ENCODE results near the gene MAP7.

Gene MAP7

DNA sequence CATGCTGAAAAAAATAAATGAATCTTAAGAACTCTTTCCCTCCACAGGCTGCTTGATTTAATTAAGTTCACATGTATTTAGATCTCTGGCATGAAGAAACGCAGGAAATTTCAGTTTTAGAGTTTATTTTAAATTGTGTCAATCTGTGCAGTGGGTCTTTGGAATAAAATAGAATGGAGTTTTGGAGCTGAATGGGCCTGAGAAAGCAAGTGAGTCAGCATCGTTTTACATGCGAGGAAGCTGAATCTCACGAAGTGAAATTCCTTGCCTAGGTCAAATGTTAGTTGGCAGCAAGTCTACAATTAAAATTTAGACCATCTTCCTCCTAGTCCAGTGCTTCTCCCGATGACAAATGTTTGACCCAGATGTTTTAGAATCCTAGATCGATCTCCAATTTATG, 22.4 kb downstream of the MAP7 start:
- DNase-seq = no peak

- no peak for DNase-seq
Measured at GRCh38 chr6:136526937-136527336, 23.3 kb downstream of the MAP7 start.

GRCh38 chr6:136526196-136526930, 23.9 kb downstream of the MAP7 start:
- DNase-seq = peak in 1 of 2 experiments; percentile 15

- DNase-seq = no peak
Measured at GRCh38 chr6:136525586-136526195, 24.5 kb downstream of the MAP7 start.

GRCh38 chr6:136524936-136525413, 25.2 kb downstream of the MAP7 start:
- no peak for DNase-seq

DNA sequence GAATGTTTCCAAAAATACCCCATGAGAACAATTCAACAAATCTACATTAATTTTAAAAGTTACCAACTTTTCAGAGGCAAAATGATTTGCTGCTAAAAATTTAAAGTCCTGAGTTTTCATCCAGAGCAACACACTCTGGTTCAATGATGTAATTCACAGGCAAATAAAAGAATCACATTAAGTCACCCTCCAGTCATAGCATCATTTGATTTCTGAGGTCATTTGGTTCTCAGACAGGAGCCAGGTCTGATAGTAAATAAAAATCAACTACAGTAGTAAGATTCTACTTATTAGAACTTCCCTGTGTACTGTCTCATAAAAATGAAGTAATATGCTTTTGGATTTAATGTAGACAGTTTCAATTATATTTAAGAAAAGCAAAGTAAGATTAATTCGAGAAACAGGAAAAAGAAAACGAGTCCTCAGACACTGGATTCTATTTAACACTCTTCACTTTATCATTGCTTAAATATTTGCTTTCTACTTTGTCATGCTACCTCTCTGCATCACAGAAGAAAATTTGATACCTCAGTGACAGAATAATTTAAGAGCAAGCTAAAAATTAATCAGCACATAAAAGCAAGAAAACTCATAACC, 25.8 kb downstream of the MAP7 start:
- DNase-seq = no peak

- DNase-seq = no peak
Measured at GRCh38 chr6:136523196-136523595, 27.0 kb downstream of the MAP7 start.

DNA sequence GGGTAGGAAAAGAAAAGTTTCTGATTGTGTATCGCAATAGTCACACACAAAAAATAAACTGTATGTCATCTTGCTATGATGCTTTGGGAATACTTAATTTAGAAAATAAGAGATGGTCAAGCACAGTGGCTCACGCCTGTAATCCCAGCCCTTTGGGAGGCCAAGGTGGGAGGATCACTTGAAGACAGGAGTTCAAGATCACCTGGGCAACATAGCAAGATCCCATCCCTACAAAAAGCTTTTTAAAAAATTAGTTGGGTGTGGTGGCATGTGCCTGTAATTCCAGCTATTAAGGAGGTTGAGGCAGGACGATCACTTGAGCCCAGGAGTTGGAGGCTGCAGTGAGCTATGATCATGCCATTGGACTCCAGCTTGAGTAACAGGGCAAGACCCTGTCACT, 27.6 kb downstream of the MAP7 start:
- no peak for DNase-seq

DNA sequence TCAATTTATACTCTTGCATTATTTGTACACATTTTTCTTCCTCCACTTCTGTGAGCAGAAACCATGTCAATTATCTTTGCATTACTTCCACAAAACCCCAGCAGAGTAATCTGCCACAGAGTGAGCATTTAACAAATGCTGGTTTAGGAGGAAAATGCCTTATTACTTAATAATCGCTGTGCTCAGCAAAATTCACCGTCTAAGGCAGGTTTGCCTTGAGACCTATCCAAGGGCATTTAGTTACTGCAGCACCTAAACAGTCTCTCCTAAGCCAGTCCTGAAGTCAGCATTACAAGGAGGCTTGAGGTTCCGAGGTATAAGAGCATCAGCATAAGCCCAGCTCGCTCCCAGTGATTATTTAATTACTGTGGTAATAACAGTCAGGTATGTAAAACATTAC, 28.3 kb downstream of the MAP7 start:
- no peak for DNase-seq

DNA sequence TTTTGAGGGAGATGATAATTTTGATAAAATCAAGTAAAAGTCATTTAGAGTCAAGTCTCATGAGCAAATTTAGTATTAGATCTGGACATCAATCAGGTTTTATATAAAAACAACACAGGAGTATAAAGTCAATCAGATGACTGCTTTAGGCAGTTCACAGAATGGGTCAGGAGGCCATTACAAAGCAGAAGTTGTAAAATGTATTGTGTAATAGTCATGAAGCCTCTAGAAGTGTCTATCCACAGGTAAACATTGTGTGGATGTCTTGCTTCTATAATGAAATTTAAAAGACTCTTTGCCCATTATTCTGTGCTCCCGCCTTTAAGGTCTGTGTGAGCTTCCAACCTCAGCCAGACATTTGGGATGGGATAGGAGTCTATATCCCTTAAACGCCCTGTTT, 28.8 kb downstream of the MAP7 start:
- no peak for DNase-seq

GRCh38 chr6:136520517-136520916, 29.7 kb downstream of the MAP7 start:
- DNase-seq = no peak

- no peak for DNase-seq
Measured at GRCh38 chr6:136517582-136517981, 32.6 kb downstream of the MAP7 start.

GRCh38 chr6:136517002-136517401, 33.2 kb downstream of the MAP7 start:
- no peak for DNase-seq

- DNase-seq = no peak
Measured at GRCh38 chr6:136514591-136514990, 35.6 kb downstream of the MAP7 start.

- DNase-seq = no peak
Measured at GRCh38 chr6:136511926-136512325, 38.3 kb downstream of the MAP7 start.

GRCh38 chr6:136511397-136511796, 38.8 kb downstream of the MAP7 start:
- DNase-seq = no peak

DNA sequence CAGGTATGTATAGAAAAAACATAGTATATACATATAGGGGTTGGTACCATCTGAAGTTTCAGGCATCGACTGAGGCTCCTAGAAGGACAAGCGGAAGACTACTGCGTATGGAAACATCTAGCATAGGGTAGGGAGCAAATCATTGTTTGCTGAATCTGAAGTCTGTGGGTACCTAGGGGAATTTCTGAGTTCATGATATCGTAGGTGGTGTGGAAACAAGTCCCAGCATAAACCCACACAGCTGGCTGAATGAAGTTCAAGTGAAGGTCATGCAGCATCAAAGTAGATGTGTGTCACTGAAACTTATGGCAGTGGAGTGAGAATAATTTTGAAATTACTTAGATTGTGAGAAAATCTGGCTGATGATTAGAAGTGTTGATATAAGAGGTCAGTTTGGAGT, 39.4 kb downstream of the MAP7 start:
- DNase-seq = peak in 1 of 2 experiments; percentile 41

GRCh38 chr6:136510299-136510698, 39.9 kb downstream of the MAP7 start:
- DNase-seq = peak; percentile 8 to 58

DNA sequence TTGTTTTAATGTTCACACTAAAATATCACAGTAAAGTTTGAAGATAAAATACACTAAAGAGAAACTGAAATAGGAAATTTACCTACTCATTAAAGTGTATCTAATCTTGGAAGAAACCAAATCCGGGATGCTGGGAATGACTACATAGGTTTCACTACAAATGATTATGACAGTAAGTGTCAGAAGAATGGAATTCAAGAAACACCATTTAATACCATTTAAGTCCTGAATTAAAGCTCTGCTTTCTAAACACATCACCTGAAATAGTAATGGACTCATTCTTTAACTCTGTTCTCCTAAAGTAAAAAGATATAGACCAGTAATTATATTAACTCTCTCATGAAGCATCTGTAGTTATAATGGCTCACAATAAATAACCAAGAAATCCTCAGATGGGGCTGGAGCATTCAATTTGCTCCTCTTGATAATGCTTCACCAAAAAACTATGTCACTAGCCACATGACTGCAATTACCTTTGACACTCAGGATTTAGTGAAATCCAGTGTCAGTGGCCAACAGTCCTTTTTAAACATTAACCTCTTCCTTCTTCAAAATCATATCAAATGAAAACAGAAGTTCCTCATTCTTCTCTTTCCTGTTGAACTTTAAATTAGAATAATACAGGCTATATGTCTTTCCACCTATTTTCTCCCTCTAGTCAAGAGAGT, 41.4 kb downstream of the MAP7 start:
- no peak for DNase-seq

DNA sequence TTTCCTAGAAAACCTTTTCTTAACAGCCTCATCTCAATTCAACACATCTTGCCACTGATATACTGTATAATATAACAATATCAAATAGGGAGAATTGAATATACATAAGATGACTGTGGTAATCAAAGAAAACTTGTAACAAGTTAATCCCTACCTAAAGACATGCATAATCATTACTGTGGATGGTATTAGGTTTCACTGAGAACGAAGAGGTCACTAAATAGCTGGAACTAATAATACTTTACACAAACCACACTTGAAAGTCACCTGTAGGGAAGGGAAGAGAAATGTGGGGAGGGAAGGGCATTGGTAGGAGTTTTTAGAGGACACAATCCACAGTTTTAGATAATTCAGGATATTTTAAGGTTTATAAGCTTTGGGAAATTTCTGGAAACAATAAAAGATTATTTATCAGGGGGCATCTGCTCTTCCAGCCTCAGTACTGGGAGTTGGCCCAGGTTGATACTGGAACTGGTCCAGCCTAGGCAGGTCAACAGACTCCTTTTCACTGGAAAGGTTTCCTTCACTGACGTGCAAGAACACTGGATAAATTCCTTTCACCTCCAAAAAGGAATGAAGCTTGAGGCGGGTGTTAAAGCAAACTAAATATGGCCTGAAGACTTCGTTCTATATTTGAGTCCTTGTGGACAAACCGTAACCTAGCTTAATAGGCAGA, 44.0 kb downstream of the MAP7 start:
- DNase-seq = no peak

DNA sequence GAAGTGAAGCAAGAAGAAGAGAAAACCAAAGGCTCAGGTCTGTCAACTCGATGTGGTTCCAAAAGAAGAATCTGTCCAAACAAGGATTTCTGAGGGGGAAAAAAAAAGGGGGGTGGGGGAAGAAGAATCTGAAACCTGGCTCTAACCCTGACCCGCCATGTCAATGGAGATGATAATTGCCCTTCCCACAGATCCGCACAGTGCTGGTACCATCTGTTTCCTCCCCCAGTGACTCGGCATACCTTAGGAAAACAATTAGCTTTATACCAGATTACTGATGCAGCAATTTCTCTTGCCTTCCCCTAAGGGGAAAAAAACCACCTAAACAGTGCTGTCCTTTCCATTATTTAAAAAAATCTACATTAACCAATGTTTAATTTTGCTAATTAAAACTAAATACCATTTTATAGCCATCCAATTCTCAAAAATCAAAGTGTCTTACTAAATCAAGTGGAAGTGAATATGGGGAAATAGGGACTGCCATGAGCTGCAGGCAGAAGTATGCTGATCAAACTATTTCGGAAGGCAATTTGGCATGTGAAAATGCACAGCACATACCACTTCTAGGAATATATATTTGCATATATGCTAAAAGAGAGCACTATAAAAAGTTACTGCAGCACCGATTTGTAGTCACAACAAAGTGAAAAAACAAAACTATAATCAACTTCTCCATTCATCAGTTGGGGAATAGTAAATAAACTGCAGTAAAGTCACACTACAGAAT, 46.8 kb downstream of the MAP7 start:
- no peak for DNase-seq

- no peak for DNase-seq
Measured at GRCh38 chr6:136502786-136503185, 47.4 kb downstream of the MAP7 start.

Data from stimulated activated CD4-positive, alpha-beta T cell treated with anti-CD3 and anti-CD28 coated beads, Interleukin-4, amount 100 ng/mL, for 4 hours (primary cell).